ENCODE results near the gene ATP9A.
A peak's percentile ranks its signal among the peaks of the same experiment; 100 is the strongest.
"Not testable (repeated sequence)": the region's sequence is repeated elsewhere in the genome, so short reads cannot be mapped to it uniquely, and the experiment has no call there.

ATP9A gene

DNA sequence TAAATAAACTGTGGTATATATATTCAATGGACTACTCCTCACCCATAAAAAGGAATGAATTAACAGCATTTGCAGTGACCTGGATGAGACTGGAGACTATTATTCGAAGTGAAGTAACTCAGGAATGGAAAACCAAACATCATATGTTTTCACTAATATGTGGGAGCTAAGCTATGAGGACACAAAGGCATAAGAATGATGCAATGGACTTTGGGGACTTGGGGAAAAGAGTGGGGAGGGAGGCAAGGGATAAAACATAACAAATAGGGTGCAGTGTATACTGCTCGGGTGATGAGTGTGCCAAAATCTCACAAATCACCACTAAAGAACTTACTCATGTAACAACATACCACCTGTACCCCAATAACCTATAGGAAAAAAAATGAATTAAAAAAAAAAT, 45.2 kb downstream of the ATP9A start:
- DNase-seq (ENCODE audit: low spot score), result not testable (repeated sequence)

DNA sequence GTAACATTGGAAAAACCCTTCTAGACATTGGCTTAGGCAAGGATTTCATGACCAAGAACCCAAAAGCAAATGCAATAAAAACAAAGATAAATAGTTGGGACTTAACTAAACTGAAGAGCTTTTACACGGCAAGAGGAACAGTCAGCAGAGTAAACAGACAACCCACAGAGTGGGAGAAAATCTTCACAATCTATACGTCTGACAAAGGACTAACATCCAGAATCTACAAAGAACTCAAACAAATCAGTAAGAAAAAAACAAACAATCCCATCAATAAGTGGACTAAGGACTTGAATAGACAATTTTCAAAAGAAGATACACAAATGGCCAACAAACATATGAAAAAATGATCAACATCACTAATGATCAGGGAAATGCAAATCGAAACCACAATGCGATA, 45.9 kb downstream of the ATP9A start:
- DNase-seq (ENCODE audit: low spot score), result not testable (repeated sequence)

DNA sequence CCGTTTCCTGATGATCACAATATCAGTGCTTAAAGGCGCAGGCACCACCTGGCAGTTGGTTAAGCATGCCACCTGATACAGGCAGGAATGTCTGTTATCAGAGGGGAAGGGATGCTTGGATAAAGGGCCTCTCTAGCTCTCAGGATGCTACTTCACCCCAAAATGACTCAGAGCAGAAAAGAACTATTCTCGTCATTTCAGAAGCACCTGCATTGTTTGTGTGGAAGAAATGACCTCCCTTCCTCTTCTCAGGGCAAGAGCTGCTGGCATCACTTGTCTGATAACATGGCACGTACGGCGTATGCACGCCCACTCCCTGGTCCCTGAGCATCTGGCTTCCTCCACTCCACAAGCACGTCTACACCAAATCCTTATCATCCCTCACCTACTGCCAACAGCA, 47.3 kb downstream of the ATP9A start:
- no peak for DNase-seq (ENCODE audit: low spot score)

DNA sequence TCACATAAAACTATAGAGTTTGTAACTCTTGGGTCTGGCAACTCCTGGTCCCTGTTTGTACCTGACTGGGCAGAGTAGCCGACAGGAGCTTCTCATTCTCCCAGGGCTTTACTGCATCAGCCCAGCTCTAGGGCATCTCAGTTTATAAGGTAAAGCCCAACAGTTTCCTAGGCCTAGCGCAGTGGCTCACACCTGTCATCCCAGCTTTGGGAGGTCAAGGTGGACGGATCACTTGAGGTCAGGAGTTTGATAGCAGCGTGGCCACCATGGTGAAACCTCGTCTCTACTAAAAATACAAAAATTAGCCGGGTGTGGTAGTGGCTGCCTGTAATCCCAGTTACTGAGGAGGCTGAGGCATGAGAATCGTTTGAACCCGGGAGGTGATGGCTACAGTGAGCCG, 47.8 kb downstream of the ATP9A start:
- no peak for DNase-seq (ENCODE audit: low spot score)

DNA sequence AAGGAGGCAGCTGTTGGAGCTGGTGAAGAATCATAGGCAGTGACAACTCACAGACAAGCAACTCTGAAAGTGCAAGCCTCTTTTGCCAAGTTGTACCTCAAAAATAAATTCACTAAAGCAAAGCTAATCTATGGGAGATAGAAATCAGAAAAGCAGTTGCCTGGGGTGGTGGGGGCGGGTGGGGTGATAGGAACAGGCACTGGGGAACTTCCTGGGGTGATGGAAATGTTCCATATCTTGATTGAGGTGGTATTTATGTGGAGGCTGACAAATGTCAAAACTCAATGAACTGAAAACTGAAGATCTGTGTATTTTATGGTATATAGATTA, 52.4 kb downstream of the ATP9A start:
- DNase-seq (ENCODE audit: low spot score), result no peak

DNA sequence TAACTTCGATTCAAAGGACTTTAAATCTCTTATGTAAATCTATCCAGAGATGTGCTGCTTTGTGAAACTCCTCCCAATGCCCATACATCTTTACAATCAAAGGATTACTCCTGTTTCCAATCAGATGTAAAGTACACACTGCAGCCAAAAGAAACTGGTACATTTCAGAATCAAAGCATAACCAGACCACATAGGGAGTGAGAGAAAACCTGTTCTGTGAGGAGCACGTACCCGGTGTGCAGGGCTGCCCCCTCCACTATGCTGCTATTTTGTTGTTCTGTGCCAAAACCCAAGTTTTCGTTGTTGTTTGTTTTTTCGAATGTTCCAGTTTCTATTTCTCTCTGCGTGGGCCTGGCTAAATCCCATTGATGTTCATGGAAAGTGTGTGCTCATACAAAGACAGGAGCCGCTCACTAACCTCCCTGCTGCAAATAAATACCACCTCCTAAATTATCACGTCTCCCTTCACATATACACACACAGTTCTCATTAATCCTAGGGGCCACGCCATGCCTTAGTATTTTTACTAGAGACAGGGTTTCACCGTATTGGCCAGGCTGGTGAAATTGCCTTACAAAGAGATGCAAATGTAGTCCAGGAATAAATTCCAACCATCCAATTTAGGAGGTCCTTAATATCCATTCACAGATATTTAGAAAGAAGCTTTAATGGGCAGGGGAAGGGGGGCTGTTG, 52.9 kb downstream of the ATP9A start:
- DNase-seq (ENCODE audit: low spot score), result no peak

DNA sequence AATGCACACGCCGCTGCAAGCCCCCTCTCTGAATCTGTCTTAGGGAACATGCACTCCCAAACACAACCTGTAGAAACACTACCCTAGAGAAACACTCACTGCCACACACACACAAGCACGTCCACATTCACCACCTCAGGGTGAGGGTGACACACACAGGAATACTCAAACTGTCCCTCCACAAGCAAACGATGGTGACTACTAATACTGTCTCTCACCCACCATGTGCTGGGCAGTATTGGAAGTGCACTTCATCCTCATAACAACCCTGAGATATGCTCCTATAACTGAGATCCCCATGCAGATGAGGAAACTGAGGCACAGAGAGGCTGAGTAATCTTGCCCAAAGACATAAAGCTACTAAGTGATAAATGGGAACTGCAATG, 55.0 kb downstream of the ATP9A start:
- no peak for DNase-seq (ENCODE audit: low spot score)

DNA sequence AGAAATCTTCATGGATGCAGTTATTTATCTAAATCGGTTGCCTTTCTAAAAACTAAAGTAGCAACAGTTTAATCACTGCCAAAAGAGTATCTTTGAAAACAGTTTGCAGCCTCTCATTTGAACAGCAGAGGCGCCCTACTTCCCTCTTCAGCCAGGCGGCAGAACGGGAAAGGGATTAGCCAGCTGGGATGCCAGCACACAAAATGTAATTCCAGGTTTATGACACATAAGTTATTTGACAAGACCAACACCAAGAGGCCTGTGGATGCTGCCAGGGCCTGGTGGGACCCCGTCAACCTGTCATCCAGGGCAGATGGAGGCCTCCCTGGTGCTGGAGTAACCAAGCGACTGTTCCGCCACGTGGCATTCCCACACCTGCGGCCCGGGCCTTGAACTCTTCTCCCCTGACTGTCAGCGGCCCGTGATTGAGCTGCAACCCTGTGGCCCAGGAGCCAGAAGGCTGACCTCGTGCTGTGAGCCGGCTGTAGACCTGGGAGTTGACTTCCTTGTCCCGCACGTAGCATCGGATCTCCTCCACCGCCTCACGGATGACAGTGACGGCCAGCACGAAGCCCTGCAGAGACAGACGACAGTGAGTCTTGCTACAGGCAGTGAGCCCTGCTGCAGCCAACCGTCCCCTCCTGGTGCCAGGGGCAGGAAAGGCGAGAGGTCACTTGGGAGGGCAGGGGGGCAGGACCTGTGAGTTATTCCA, 55.5 kb downstream of the ATP9A start:
- DNase-seq (ENCODE audit: low spot score), result peak; percentile 47

DNA sequence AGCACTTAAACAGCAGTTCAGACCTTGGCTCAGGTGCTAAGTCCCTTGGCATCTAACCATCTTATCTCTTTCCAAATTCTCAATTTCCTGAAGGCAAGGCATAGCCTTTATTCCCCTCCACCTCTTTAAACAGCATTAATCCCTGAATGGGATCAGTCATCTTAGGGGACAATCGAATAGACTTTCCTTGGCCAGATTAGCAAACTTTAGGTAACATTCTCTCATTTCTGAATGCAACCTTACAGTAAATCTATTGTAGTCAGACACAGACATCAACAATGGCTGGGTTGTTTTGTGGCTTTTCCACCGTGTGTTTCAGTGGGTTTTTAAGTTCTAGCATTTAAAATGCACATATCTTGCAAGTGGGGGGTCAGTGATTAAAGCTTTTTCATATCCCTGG, 56.8 kb downstream of the ATP9A start:
- no peak for DNase-seq (ENCODE audit: low spot score)

DNA sequence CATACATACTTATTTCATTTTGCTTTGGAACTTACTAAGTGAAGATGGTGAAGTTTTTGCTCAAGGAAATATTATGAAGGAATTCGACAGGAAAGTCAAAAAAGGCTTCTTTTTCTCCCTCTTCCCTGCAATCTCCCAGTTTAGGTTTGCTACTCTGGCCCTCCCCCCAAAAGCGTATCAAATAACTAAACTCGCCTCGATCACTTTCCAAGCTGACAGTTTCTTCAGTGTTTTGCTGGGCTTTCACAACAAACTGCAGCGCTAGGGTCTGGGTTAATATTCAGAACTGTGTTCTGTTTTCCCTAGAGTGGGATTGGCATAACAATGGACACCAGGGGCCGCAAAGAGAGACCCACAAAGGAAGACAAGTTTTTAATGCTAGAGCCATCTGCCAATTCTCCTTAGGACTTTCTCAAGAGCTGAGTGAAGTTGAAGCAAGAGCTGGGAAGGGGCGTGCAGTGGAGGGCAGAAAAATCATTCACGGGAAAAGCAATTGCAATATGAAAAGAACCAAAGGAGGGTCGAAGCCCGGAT, 57.8 kb downstream of the ATP9A start:
- no peak for DNase-seq (ENCODE audit: low spot score)

DNA sequence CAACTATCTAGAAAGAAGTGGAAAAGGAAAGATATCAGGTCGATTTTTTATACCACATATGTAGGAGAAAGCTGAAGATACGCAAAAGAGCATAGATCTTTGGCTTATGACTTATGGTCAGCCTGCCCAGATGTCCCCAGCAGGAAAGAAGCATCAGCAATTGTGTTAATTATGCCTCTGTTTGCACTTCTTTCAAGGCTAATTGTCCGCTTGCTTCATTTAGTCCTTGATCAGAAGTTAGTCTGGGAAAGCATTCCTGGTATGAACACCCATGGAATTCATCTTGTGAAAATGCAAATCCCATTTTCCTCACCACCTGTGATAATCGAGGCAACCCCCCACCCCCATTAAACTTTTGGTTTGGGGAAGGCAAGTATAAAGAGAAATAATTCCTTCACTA, 62.8 kb downstream of the ATP9A start:
- DNase-seq (ENCODE audit: low spot score), result no peak

DNA sequence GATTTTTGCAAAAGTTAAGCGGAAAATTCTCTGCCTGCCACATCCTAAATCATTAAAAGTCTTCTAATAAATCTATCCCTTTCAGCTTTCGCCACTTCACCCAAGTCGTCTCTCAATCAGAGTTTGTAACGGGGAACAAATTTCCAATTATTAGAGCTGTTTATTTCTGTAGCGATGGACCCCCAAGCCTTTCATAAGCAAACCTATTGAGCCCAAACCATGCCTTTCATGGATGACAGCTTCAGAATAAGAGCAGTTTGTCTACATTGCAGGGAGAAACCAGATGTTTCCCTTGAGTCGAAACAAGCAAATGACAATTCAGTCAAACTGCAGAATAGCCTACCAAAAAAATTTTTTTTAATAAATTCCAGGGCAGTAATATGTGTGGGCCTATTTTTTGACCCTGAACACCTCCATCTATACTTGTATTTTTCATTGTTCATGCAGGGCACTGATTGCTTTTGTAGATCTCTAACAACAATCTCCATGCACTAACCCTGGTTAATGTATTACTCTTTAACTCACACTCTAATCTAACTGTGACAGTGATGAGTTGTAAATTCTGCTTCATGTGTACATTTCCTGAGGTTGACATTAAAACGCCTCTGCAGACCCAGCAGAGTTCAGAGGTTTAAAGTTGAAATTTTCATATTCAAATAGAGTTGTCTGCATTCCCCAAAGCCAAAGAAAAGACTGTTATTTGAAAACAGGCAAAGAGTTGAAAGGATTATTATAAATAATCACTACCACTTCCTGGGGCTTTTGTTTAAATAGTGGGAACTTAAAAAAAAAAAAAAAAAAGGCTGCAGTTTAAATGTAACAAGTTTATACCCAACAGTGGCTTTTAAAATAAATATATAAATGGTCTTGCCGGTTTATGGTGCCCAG, 64.5 kb downstream of the ATP9A start:
- DNase-seq (ENCODE audit: low spot score), result peak; percentile 87

DNA sequence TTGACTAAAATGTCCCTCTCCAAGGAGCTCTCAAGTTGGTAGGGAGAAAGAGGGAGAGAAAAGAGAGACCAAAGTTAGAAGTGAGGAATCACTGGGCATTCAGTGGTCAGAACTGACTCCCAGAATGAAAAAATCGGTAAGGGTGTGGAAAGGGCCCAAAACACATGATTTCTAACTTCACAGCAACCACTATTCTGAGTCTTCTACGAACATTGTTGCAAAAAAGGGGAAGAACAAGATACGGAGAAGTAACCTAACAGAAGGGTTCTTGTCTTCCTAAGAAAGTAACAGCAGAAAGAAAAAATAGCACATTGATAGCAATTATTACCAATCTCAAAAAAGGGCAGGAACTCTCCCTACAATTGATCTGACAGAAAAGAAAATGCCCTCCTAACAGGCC, 65.6 kb downstream of the ATP9A start:
- no peak for DNase-seq (ENCODE audit: low spot score)

DNA sequence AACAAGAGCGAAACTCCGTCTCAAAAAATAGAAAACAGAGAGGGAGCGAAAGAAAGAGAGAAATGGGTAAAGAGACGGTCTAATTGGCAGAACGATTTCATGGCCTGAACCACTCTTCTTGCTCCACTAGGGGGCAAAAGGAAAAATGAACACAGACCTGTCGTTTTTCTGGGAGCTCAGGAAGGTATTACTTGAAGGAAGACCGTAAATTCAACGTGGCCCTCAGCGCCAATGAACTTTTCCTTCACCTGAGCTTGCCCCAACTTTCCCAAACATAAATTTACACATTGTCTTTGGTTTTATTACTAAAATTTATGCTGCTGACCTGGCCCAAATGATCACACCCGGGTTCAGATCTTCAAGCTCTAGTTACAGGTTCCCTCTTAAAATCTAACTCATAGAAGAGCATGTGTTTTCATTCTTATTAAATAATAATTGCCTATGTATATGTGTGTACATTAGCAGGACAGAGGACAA, 67.3 kb downstream of the ATP9A start:
- peak; percentile 74 for DNase-seq (ENCODE audit: low spot score)

DNA sequence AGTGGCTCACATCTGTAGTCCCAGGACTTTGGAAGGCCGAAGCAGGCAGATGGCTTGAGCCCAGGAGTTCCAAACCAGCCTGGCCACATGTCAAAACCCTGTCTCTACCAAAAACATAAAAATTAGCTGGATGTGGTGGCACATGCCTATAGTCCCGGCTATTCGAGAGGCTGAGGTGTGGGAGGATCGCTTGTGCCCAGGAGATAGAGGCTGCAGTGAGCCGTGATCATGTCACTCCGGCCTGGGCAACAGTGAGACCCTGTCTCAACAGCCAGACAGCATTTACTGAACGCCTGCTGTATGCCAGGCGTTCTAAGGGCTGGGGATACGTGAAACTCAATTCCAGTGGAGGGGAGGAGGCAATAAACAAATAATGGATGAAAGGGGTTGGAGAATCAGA, 69.9 kb downstream of the ATP9A start:
- DNase-seq (ENCODE audit: low spot score), result no peak

DNA sequence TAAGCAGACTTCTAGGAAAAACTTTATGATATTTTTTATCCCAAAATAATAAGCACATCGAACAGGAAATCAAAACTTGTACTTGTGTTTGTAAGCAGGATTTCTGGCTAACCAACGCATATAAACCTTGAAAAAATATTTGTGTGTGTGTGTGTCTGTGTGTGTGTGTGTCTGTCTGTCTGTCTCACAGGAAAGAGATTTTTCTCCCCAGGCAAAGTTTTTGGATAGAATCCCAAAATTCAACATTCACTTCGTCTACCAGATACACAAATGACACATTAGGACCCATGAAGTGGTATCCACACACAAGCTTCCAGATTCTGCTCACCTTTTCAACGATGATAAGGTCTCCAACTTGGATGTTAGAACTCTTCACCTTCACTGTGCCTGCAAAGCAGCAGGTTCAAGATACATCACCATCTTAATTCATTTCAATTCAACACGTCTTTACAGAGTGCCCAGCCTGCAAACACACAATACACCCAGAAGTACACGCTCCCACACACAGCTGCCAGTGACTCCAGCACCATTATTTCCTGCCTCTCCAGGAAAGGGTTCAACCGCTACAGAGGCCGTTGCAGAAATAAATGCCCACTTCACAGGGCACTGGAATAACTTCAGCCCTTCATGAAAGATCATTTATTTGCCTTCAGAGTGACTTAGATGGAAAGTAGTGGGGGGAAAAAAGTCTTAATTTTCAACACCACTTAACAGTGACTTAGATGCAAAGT, 70.9 kb downstream of the ATP9A start:
- DNase-seq (ENCODE audit: low spot score), result no peak

DNA sequence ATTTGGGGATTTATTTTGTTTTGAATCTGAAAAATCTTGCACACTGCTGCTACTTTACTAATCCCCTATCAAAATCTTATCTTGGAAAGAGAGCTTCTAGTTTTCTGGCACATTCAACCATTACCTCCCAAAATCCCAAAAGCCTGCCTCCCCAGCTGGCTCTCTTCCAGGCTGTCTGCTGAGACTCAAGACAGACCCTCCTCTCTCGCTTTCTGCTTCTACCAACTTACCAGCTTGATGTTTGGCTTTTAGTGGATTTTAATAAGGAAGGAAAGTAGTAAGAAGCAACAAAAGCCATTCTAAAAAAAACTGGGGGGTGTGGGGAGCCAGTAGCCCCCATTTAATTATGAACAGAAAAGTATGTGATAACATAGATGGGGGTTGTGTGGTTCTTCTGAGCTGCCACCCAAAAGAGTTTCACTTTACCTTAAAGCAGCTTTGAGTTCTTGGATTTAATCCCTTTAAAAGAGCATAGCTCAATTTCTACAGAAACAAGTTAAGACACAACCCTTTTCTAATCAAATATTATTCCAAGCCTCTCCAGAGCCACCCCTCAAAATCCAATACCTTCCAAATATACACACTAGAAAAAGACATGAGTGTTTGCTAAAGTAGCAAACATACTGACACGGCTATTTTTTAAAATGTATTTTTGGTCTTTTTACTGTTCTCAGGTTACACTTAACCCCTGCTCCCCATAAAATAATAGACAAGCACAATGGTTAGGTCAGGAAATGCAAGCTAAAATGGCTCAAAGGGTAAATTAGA, 71.7 kb downstream of the ATP9A start:
- no peak for DNase-seq (ENCODE audit: low spot score)

DNA sequence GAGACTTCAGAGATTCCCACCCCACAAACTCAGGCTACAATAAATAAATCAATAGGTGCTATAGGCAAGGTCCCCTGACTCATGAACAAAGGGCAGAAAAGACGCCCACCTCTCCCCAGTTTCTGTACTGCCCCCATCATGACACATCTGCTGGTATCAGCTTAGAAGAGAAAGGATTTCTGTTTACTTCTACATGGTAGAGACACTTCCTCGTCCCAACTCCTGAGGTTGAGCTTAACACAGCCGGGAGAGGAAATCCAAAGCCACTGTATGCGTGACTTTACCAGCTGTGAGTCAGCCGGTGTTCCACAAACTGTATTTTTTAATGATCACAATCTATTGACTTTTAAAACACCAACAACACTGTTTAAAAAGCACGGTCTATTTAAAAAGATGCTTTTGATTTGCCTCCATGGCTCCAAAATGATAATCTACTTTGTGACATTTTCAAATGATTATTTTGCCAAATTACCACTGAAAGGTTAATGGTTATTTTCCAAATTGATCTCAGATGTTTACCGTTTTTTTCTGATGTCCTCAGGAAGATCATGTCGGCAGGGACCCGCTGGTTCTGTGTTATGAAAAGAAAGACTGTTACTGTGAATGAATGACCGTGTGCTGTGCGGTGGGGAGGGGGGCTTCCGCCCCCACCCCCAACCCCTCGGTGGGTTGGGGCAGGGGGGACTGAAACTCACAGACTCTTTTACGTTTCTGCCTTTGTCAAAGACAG, 72.5 kb downstream of the ATP9A start:
- DNase-seq (ENCODE audit: low spot score), result no peak

DNA sequence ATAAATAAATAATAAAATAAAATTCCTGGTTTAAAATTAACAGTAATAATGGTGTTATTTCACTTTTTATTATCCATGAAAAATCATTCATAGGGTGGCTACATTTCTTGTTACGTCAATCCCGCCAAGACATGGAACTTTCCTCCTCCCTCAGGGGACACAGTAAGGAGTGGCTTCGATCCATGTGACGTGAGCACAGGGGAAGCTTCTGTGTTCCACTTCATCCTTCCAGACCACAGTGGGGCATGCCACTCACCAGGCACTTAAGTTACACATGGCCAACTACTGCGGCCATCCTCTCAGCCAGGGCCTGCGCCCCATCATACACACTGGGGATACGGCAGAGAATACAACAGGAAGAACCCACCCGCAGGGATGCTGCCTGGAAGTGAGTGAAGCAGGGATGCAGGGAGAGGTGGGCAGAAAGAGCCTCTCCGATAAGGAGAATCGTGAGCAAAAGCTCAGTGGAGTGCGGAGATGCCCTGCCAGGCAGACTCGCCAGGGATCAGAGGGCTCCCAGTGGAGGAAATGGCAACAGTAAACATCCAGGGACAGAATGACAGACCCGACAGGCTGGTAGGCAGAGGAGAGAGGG, 75.3 kb downstream of the ATP9A start:
- no peak for DNase-seq (ENCODE audit: low spot score)

DNA sequence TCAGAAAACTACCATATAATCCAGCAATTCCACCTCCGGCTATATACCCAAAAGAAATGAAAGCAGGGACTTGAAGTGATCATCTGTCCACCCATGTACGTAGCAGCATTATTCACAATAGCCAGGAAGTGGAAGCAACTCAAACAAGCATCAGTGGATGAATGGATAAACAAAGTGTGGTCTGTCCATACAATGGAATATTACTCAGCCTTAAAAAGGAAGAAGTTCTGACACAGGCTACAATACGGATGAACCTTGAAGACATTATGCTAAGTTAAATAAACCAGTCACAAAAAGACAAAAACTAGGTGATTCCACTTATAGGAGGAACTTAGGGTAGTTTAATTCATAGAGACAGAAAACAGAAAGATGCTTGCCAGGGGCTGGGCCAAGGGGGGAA, 76.5 kb downstream of the ATP9A start:
- DNase-seq (ENCODE audit: low spot score), result no peak

Data from HuH-7 (cell line).